ENCODE measurements around the gene CCDC124. TPM values are rescaled to one million over a fixed set of nuclear protein-coding genes. Genes with fewer than 3 reads are reported as not detected.
"Not testable (repeated sequence)": the region's sequence is repeated elsewhere in the genome, so short reads cannot be mapped to it uniquely, and the experiment has no call there.

Gene CCDC124
- polyA plus RNA-seq, 5 donors, result 36.0 to 90.2 (median 46.2) TPM

GRCh38 chr19:17981611-17982010 is 48.8 kb downstream of the CCDC124 start:
- DNase-seq, result no peak

- DNase-seq, result no peak
These were observed 49.6 kb downstream of the CCDC124 start for GRCh38 chr19:17982430-17982829.

GRCh38 chr19:17985037-17985818 is 52.4 kb downstream of the CCDC124 start:
- DNase-seq, result no peak

GRCh38 chr19:17986569-17986968 is 53.8 kb downstream of the CCDC124 start:
- DNase-seq, result not testable (repeated sequence)

- no peak for DNase-seq
These were observed 55.3 kb downstream of the CCDC124 start for GRCh38 chr19:17988161-17988560.

GRCh38 chr19:17989425-17990094 is 56.7 kb downstream of the CCDC124 start:
- DNase-seq, result no peak

GRCh38 chr19:17993076-17993813 is 60.4 kb downstream of the CCDC124 start:
- DNase-seq, result no peak

Other genes starting within 250 kb of the CCDC124 start
- under 1 TPM; 0.62 to 0.86 (median 0.73) TPM for gene UNC13A, start 244.7 kb upstream of the CCDC124 start, polyA plus RNA-seq (ENCODE audit: insufficient read depth in 1 of 5, insufficient read length in 5 of 5, low replicate concordance in 1 of 5)
- 10 to 100 TPM; 22.2 to 41.4 (median 29.4) TPM for gene MAP1S, start 213.5 kb upstream of the CCDC124 start, polyA plus RNA-seq (ENCODE audit: insufficient read depth in 1 of 5, insufficient read length in 5 of 5, low replicate concordance in 1 of 5)
- 1 to 10 TPM in 3 of 5 donors, under 1 TPM in 2; 0.46 to 1.3 (median 1.2) TPM for gene FCHO1, start 181.5 kb upstream of the CCDC124 start, polyA plus RNA-seq (ENCODE audit: insufficient read depth in 1 of 5, insufficient read length in 5 of 5, low replicate concordance in 1 of 5)
- under 1 TPM in 2 of 5 donors, not detected in 3; 0.10 to 0.12 TPM for gene B3GNT3, start 137.9 kb upstream of the CCDC124 start, polyA plus RNA-seq (ENCODE audit: insufficient read depth in 1 of 5, insufficient read length in 5 of 5, low replicate concordance in 1 of 5)
- under 1 TPM in 1 of 5 donors, not detected in 4; 0.28 TPM for gene INSL3, start 111.5 kb upstream of the CCDC124 start, polyA plus RNA-seq (ENCODE audit: insufficient read depth in 1 of 5, insufficient read length in 5 of 5, low replicate concordance in 1 of 5)
- gene JAK3, start 85.0 kb upstream of the CCDC124 start, polyA plus RNA-seq (ENCODE audit: insufficient read depth in 1 of 5, insufficient read length in 5 of 5, low replicate concordance in 1 of 5), result 1 to 10 TPM; 1.9 to 3.4 (median 2.8) TPM
- 1,000 to 10,000 TPM in 3 of 5 donors, 100 to 1,000 TPM in 2; 990 to 2,008 (median 1,110) TPM for gene RPL18A, start 73.1 kb upstream of the CCDC124 start, polyA plus RNA-seq (ENCODE audit: insufficient read depth in 1 of 5, insufficient read length in 5 of 5, low replicate concordance in 1 of 5)
- under 1 TPM in 4 of 5 donors, not detected in 1; 0.05 to 0.13 (median 0.08) TPM for gene SLC5A5, start 61.1 kb upstream of the CCDC124 start, polyA plus RNA-seq (ENCODE audit: insufficient read depth in 1 of 5, insufficient read length in 5 of 5, low replicate concordance in 1 of 5)
- gene KCNN1, start 34.1 kb downstream of the CCDC124 start, polyA plus RNA-seq (ENCODE audit: insufficient read depth in 1 of 5, insufficient read length in 5 of 5, low replicate concordance in 1 of 5), result 1 to 10 TPM; 1.5 to 2.7 (median 1.8) TPM
- gene ARRDC2, start 75.2 kb downstream of the CCDC124 start, polyA plus RNA-seq (ENCODE audit: insufficient read depth in 1 of 5, insufficient read length in 5 of 5, low replicate concordance in 1 of 5), result 10 to 100 TPM in 2 of 5 donors, 1 to 10 TPM in 3; 7.4 to 13.5 (median 8.8) TPM
- under 1 TPM; 0.31 to 0.63 (median 0.53) TPM for gene IL12RB1, start 153.9 kb downstream of the CCDC124 start, polyA plus RNA-seq (ENCODE audit: insufficient read depth in 1 of 5, insufficient read length in 5 of 5, low replicate concordance in 1 of 5)
- 10 to 100 TPM in 1 of 5 donors, 1 to 10 TPM in 4; 3.8 to 10.3 (median 6.1) TPM for gene MAST3, start 164.8 kb downstream of the CCDC124 start, polyA plus RNA-seq (ENCODE audit: insufficient read depth in 1 of 5, insufficient read length in 5 of 5, low replicate concordance in 1 of 5)
- gene PIK3R2, start 220.1 kb downstream of the CCDC124 start, polyA plus RNA-seq (ENCODE audit: insufficient read depth in 1 of 5, insufficient read length in 5 of 5, low replicate concordance in 1 of 5), result 10 to 100 TPM; 20.7 to 57.0 (median 27.6) TPM
- 10 to 100 TPM in 3 of 5 donors, 1 to 10 TPM in 2; 9.1 to 25.8 (median 10.9) TPM for gene IFI30, start 240.8 kb downstream of the CCDC124 start, polyA plus RNA-seq (ENCODE audit: insufficient read depth in 1 of 5, insufficient read length in 5 of 5, low replicate concordance in 1 of 5)